H9 (cell line): ENCODE data around the gene ROBO2. TPM values are rescaled to one million over a fixed set of nuclear protein-coding genes. Genes with fewer than 3 reads are reported as not detected.

ENCODE experiments used
- DNase-seq: peaks from one replicate; pipeline ENCODE4 v3.0.0-alpha.2; 2017
- H2AFZ ChIP-seq: one replicate; pipeline ENCODE4 v1.6.1; 2013; ENCODE audit warnings: mild to moderate bottlenecking, low read length, control low read depth, moderate library complexity
- H2AK5ac ChIP-seq: 2 replicates; pipeline ENCODE4 v1.6.1; 2013; ENCODE audit warnings: low read length, control low read depth, mixed read lengths; ENCODE audit not compliant: insufficient read length
- H2BK120ac ChIP-seq: one replicate; pipeline ENCODE4 v1.6.1; 2013; ENCODE audit warnings: low read depth, mild to moderate bottlenecking, low read length, control low read depth, inconsistent platforms; ENCODE audit not compliant: poor library complexity, severe bottlenecking
- H2BK12ac ChIP-seq: 2 replicates; pipeline ENCODE4 v1.6.1; 2013; ENCODE audit warnings: low read length, control low read depth, mixed read lengths, low read depth; ENCODE audit not compliant: insufficient read length
- H2BK15ac ChIP-seq: 2 replicates; pipeline ENCODE4 v1.6.1; 2013; ENCODE audit warnings: low read depth, low read length, control low read depth
- H2BK20ac ChIP-seq: one replicate; pipeline ENCODE4 v1.6.1; 2013; ENCODE audit warnings: low read depth, mild to moderate bottlenecking, low read length, control low read depth, inconsistent platforms; ENCODE audit not compliant: poor library complexity, severe bottlenecking
- H2BK5ac ChIP-seq: 2 replicates; pipeline ENCODE4 v1.6.1; 2013; ENCODE audit warnings: low read length, control low read depth, mixed read lengths; ENCODE audit not compliant: insufficient read length
- H3K14ac ChIP-seq: 2 replicates; pipeline ENCODE4 v1.6.1; 2013; ENCODE audit warnings: low read length, control low read depth; ENCODE audit not compliant: insufficient read depth
- H3K18ac ChIP-seq: 2 replicates; pipeline ENCODE4 v1.6.1; 2013; ENCODE audit warnings: low read depth, mild to moderate bottlenecking, mixed read lengths, low read length, control low read depth; ENCODE audit not compliant: insufficient read length
- H3K23ac ChIP-seq: 2 replicates; pipeline ENCODE4 v1.6.1; 2013; ENCODE audit warnings: low read length, control low read depth, mixed read lengths, low read depth; ENCODE audit not compliant: insufficient read length
- H3K23me2 ChIP-seq: 2 replicates; pipeline ENCODE4 v1.6.1; 2013; ENCODE audit warnings: low read depth, mild to moderate bottlenecking, mixed read lengths, low read length, control low read depth; ENCODE audit not compliant: insufficient read length, poor library complexity, severe bottlenecking
- H3K27ac ChIP-seq: 2 replicates; pipeline ENCODE4 v1.5.1; 2013; ENCODE audit warnings: low read length, control low read depth, mixed read lengths, low read depth; ENCODE audit not compliant: insufficient read length
- H3K27me3 ChIP-seq: 2 replicates; pipeline ENCODE4 v1.6.1; 2013; ENCODE audit warnings: low read length, control low read depth, inconsistent platforms; ENCODE audit not compliant: insufficient read depth
- H3K4ac ChIP-seq: 2 replicates; pipeline ENCODE4 v1.6.1; 2013; ENCODE audit warnings: low read depth, mild to moderate bottlenecking, control low read depth, inconsistent platforms, low read length, moderate library complexity
- H3K4me1 ChIP-seq: 2 replicates; pipeline ENCODE4 v1.6.1; 2013; ENCODE audit warnings: low read length, control low read depth, inconsistent platforms; ENCODE audit not compliant: insufficient read depth
- H3K4me2 ChIP-seq: 2 replicates; pipeline ENCODE4 v1.6.1; 2013; ENCODE audit warnings: low read length, control low read depth, mixed read lengths; ENCODE audit not compliant: insufficient read length, insufficient read depth
- H3K56ac ChIP-seq: 2 replicates; pipeline ENCODE4 v1.6.1; 2013; ENCODE audit warnings: low read depth, mild to moderate bottlenecking, mixed read lengths, low read length, control low read depth; ENCODE audit not compliant: insufficient read length
- H3K79me1 ChIP-seq: 2 replicates; pipeline ENCODE4 v1.6.1; 2013; ENCODE audit warnings: low read depth, mild to moderate bottlenecking, moderate library complexity, low read length, control low read depth, inconsistent platforms; ENCODE audit not compliant: insufficient read depth, poor library complexity, severe bottlenecking
- H3K79me2 ChIP-seq: 2 replicates; pipeline ENCODE4 v1.6.1; 2013; ENCODE audit warnings: low read length, control low read depth, inconsistent platforms; ENCODE audit not compliant: insufficient read depth
- H3K9ac ChIP-seq: 2 replicates; pipeline ENCODE4 v1.6.1; 2013; ENCODE audit warnings: low read length, control low read depth, mixed read lengths; ENCODE audit not compliant: insufficient read length; ENCODE audit errors: extremely low read depth
- H3K9me3 ChIP-seq: one replicate; pipeline ENCODE4 v1.6.1; 2013; ENCODE audit warnings: low read depth, low read length, inconsistent platforms; ENCODE audit not compliant: control insufficient read depth
- H3T11ph ChIP-seq: one replicate; pipeline ENCODE4 v1.6.1; 2013; ENCODE audit warnings: mild to moderate bottlenecking, low read length, control low read depth, inconsistent platforms
- H4K20me1 ChIP-seq: one replicate; pipeline ENCODE4 v1.6.1; 2013; ENCODE audit not compliant: control insufficient read depth, insufficient read length, insufficient read depth
- H4K5ac ChIP-seq: 2 replicates; pipeline ENCODE4 v1.6.1; 2013; ENCODE audit warnings: low read depth, mild to moderate bottlenecking, mixed read lengths, low read length, control low read depth; ENCODE audit not compliant: insufficient read length
- H4K8ac ChIP-seq: replicated peaks from 2 replicates; pipeline ENCODE4 v1.6.1; 2013; ENCODE audit warnings: low read length, control low read depth, mixed read lengths, low read depth; ENCODE audit not compliant: insufficient read length
- H4K91ac ChIP-seq: 2 replicates; pipeline ENCODE4 v1.6.1; 2013; ENCODE audit warnings: low read depth, mild to moderate bottlenecking, moderate library complexity, mixed read lengths, low read length, control low read depth; ENCODE audit not compliant: insufficient read length
- H3K27ac Mint-ChIP-seq, 3 experiments: 2 replicates in 2 of 3; 3 replicates in 1 of 3; pipeline ENCODE4 v1.8.0; 2020 to 2021; ENCODE audit warnings: mixed read lengths in 3 of 3, mild to moderate bottlenecking in 1 of 3, moderate library complexity in 1 of 3
- H3K27me3 Mint-ChIP-seq: 2 replicates; pipeline ENCODE4 v1.8.0; 2021; ENCODE audit warnings: low read depth, mild to moderate bottlenecking, moderate library complexity, mixed read lengths
- H3K36me3 Mint-ChIP-seq, 3 experiments: 2 replicates in 2 of 3; 3 replicates in 1 of 3; pipeline ENCODE4 v1.8.0; 2020 to 2021; ENCODE audit warnings: low read depth in 3 of 3, mixed read lengths in 3 of 3; ENCODE audit not compliant: insufficient read depth in 1 of 3
- H3K4me1 Mint-ChIP-seq, 2 experiments: 2 replicates each; pipeline ENCODE4 v1.8.0; 2020; ENCODE audit warnings: mixed read lengths in 2 of 2
- H3K4me3 Mint-ChIP-seq, 2 experiments: 2 replicates in 1 of 2; 3 replicates in 1 of 2; pipeline ENCODE4 v1.8.0; 2020 to 2021; ENCODE audit warnings: mild to moderate bottlenecking in 2 of 2, mixed read lengths in 2 of 2, moderate library complexity in 1 of 2
- H3K9me3 Mint-ChIP-seq, 2 experiments: 2 replicates in 1 of 2; 3 replicates in 1 of 2; pipeline ENCODE4 v1.8.0; 2020; ENCODE audit warnings: mild to moderate bottlenecking in 2 of 2, mixed read lengths in 2 of 2, moderate library complexity in 1 of 2
- CTCF ChIP-seq: fragments of 200-600 bp; sonication (generic); conservative IDR thresholded peaks from 3 replicates; pipeline ENCODE4 v1.8.0; 2021; ENCODE audit warnings: antibody characterized with exemption, mild to moderate bottlenecking
- WGBS: extraction: QIAGEN DNeasy Blood & Tissue Kit; methylation state at CpG from one replicate; pipeline ENCODE4 v1.1.7; 2013; ENCODE audit warnings: missing lambda C conversion rate, low lambda C conversion rate, mixed read lengths; ENCODE audit not compliant: insufficient read length; ENCODE audit errors: extremely low coverage; 5-methylcytosine and 5-hydroxymethylcytosine counted together
- total RNA-seq: library from RNA; stranded (reverse); gene quantifications from 2 replicates; pipeline ENCODE4 v1.2.1, GENCODE V29; 2021

ROBO2 gene
- total RNA-seq, 1 experiment from 2014 or later = 2.3 TPM

GRCh38 chr3:77427528-77427927, 387.6 kb downstream of the ROBO2 start:
- H2BK120ac ChIP-seq = no peak overlapping the region
- H4K5ac ChIP-seq = no peak overlapping the region
- no CpG with 5 or more reads among the region's 3 CpGs for WGBS
- no peaks in the 10 kb centered on the region for H3K9me3 Mint-ChIP-seq
- no peaks in the 10 kb centered on the region for H3K9me3 ChIP-seq
- no peaks in the 10 kb centered on the region for H3K23me2 ChIP-seq
- H3K79me1 ChIP-seq = no peaks in the 10 kb centered on the region
- H3K4me2 ChIP-seq = no peak overlapping the region
- no peak overlapping the region for H3K23ac ChIP-seq
- H4K20me1 ChIP-seq = no peaks in the 10 kb centered on the region
- no peak overlapping the region for H2BK15ac ChIP-seq
- no peak overlapping the region for H3K4ac ChIP-seq
- H3K56ac ChIP-seq = no peak overlapping the region
- H3K27ac Mint-ChIP-seq = no peak overlapping the region
- H3K27me3 Mint-ChIP-seq = no peaks in the 10 kb centered on the region
- H3K18ac ChIP-seq = no peak overlapping the region
- H3K9ac ChIP-seq = no peak overlapping the region
- no peak overlapping the region for H2AK5ac ChIP-seq
- H2AFZ ChIP-seq = no peak overlapping the region
- no peaks in the 10 kb centered on the region for H3K79me2 ChIP-seq
- DNase-seq = no peak
- H3K14ac ChIP-seq = no peak overlapping the region
- H3K36me3 Mint-ChIP-seq = no peaks in the 10 kb centered on the region
- H3T11ph ChIP-seq = no peak overlapping the region
- H4K8ac ChIP-seq = no peak overlapping the region
- no peak overlapping the region for H2BK12ac ChIP-seq
- no peaks in the 10 kb centered on the region for H3K27me3 ChIP-seq
- no peaks in the 10 kb centered on the region for H3K4me1 Mint-ChIP-seq
- H2BK20ac ChIP-seq = no peak overlapping the region
- no peak overlapping the region for H3K4me3 Mint-ChIP-seq
- TF ChIP-seq CTCF = no peak
- H2BK5ac ChIP-seq = no peak overlapping the region
- no peak overlapping the region for H4K91ac ChIP-seq
- no peaks in the 10 kb centered on the region for H3K4me1 ChIP-seq
- no peak overlapping the region for H3K27ac ChIP-seq
